Activated T-helper 1 cell treated with anti-CD3 and anti-CD28 coated beads, Interleukin-2, amount 50 U/mL, for 16 hours (primary cell): ENCODE data around the gene ALG9.

Experiments used
- DNase-seq, 2 donors: peaks; one replicate each; pipeline ENCODE4 v3.0.0-alpha.2; 2020; ENCODE audit warnings: low read depth in 1 of 2, low spot score in 1 of 2

The ALG9 gene

DNA sequence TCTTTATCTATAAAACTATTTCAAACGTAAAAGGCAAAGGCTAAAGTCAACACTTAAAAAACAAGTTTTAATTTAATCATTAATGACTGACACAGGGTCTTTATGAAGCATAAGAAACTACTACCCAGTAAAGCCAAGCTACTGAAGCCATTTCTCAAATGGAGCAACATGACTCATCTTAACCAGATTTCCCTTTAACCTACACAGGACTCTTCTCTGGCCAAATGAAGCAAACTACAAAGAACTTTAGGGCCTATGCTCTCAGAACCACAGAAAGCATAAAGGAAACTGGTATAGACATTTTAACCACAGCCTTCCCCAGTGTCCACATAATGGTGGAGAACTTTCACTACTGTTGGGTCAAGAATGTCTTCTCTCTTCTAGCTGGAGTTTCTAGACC, 34.7 kb downstream of the ALG9 start:
- DNase-seq: no peak

DNA sequence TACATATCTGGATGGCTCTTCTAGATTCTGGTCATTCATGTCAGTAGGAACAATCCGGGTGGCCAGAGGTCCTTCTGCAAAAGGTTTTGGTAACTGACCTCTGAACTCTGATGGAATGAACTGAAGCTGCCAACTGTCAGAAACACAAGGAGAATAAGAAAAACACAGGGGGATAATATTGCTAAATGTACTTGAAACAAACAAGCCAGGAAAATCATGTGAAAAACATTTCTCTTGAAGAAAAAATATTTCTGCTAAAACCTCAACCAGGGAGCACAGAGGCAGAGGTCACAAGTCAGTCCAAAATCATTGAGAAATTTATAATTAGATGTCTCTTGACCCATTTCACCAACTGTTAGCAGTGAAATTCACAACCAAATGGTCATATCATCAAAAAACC, 35.2 kb downstream of the ALG9 start:
- no peak for DNase-seq

DNA sequence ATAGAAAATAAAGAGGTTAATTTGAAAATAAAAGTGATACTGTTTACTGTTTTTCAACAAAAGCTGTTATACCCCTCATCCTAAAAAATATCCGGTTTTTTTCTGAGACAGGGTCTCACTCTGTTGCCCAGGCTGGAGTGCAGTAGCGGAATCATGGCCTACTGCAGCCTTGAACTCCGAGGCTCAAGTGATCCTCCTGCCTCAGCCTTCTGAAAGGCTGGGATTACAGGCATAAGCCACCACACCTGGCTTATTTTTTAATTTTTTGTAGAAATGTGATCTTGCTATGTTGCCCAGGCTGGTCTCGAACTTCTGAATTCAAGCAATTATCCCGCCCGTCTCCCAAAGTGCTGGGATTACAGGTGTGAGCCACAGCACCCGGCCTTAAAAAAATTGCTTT, 35.7 kb downstream of the ALG9 start:
- DNase-seq: no peak

DNA sequence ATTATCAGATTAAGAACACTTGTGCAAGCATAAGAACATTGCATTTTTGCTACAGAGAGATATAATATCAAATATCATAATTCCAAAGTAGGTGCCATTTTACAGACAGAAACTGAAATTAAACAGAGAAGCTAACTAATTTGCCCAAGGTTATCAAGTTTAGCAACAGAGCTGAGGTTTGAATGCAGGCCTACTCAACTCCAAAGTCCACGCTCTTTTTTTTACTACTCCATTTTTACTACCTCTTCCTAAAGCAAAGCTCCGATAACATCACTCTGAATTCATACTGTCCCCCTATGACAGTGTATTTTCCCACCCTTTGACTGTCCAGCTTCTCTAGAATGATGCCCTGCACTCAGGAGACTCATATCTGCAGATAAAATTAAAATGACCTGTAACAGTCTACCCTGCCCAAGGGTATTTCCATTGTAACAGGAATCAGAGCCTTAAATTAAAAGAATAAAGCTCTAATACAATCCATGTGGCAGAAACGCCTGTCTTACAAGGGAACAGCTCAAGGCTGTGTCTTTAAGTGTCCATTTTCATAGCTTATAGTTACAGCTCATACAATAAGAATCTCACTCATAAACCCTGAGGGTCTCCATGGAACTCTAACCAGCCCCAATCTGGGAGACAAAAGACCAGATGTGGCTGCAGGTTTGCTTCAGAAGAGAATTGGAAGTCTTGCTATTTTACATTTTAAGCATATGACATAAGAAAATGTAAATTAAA, 36.8 kb downstream of the ALG9 start:
- DNase-seq: no peak

DNA sequence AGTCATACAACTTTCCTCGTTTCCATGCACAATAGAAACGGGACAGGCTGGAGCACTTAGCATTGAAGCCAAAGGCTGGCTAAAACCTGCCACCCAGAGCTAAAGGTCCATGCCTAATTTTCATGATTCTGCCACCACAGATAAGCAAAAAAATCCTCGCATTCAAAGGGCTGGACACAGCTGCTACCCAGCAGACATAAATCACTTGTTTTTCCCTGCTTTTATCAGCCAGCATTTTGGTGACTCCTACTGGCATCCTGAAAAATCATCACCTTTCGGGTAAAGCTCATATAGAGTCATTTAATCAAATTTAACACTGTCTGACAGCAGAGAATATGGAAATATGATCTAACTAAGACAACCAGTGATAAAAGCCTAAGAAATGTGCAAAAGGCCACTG, 37.9 kb downstream of the ALG9 start:
- no peak for DNase-seq

DNA sequence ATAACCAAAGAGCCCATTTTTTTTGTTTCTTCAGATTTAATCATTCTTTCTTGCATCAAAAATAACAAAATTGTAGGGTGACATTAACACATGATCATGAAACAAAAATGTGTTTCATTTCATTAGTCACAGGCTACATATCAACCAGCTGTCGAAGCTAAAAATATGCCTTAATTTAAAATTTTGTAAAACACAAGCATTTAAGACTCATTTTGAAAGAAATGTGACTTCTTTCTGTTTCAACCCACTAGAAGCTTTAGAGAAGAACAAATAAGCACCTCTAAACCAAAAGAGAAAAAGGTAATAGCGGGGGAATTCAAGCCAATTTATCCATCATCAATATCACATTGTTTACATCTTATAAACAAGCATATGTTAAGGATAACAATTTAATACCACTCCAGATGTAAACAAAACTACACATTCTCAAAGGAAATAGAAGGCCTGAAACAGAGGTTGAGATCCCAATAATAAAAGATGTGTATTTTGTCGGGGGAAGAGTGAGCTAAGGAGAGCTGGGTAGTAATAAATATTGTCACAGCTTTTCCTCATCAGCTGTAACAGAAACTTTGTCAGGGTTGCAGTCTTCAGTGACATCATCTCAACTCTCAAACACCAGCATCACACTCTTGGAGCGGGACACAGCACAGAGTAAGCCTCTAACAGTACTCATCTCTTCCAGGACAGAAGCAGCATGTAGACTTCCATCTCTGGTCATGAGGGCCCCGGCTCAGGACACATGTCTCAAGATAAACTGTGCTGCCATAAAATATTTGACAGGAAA, 42.0 kb downstream of the ALG9 start:
- no peak for DNase-seq

DNA sequence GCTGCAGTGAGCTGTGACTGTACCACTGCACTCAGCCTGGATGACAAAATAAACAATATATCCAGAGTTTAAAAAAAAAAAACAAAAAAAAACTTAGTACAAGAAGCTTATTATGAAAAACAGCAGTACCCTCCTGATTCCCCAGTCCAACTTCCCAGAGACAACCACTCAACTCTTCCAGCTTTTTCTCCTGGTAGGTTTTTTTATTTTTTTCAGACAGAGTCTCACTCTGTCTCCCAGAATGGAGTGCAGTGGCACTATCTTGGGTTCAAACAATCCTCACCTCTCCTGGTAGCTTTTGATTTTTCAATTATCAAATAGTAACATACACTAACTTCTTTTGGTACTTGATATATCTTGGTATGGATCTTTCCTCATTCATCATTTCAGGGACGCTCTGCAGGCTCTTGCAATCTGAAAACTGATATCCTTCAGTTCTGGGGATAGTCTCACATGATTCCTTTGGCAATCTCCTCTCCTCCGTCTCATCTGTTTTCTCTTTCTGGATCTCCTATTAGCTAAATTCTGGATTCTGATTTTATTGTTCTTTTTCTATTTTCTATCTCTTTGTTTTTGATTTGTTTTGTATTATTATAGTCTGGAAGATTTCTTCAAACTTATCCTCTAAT, 44.9 kb downstream of the ALG9 start:
- DNase-seq: no peak

DNA sequence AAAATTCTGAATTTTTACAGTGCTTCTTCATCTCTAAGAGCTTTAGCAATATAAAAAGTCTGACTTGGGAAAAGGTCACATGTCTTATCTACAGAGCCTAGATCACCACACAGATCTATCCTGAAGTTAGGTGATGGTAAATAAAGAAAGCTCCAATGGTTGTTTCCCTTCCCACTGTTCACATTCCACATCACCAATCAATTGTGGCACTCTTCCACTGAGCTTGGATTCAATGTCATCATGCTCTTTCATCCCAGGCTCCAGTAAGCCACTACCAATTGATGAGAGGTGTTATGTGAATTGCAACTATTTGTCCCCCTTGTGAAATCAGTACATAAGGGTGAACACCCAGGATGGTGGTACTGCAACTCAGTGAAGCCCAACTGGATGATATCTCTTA, 47.8 kb downstream of the ALG9 start:
- no peak for DNase-seq

- DNase-seq: no peak
Measured at GRCh38 chr11:111823131-111823530, 48.2 kb downstream of the ALG9 start.

- no peak for DNase-seq
Measured at GRCh38 chr11:111819829-111820237, 51.5 kb downstream of the ALG9 start.

GRCh38 chr11:111819161-111819828, 52.1 kb downstream of the ALG9 start:
- no peak for DNase-seq

GRCh38 chr11:111815489-111815888, 55.9 kb downstream of the ALG9 start:
- no peak for DNase-seq

DNA sequence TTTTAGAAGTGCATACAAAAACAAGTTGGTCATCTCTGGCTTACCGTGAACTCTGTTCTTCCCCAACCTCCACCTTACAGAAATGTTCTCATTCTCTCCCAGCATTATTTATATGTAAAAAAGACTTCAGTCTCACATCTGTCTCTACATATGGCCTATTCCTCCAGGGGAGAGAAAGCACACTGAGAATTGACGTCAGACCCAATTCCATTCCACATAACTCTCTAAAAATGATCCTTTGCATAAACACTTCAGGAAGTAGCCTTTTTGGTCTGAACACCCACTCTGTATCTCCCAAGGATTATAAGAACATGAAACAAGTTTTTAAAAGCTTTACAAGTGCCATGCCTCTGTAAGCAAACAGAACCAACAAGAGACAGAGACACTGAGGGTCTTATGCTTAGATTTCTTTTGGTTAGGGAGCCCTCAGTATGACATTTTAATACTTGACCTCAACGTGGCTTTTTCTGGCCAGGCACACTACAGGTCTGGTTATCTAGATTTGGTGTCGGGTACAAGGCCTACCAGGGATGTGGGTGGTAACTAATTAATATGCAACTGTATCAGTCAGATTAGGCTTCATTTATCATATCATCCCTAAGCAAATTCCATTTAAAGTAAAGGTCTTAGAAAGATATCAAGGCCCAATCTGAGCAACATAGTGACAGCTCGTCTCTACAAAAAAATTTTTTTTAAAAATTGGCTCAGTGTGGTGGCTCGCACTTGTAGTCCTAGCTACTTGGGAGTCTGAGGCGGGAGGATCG, 56.6 kb downstream of the ALG9 start:
- no peak for DNase-seq

GRCh38 chr11:111814106-111814505, 57.3 kb downstream of the ALG9 start:
- no peak for DNase-seq

GRCh38 chr11:111812211-111812610, 59.2 kb downstream of the ALG9 start:
- no peak for DNase-seq

- DNase-seq: no peak
Measured at GRCh38 chr11:111811445-111811844, 59.9 kb downstream of the ALG9 start.

DNA sequence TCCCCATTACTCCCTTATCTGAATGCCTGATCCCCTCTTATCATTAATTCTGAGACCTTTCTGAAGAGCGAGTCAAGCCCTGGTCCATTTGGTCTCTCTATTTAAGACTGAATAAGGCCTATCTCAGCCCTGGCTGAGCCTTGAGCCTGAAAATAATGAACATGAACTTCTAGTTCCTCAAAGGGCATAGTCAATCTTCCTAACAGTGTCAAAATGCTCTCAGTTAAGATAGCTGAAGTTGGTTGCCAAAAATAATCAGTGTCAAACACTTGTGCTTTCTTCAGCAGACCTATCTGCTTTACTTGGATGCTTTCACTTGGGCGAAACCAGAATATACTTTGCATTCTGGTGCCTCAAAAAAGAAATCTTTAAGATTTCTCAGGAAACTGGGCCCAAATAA, 62.5 kb downstream of the ALG9 start:
- DNase-seq: no peak

DNA sequence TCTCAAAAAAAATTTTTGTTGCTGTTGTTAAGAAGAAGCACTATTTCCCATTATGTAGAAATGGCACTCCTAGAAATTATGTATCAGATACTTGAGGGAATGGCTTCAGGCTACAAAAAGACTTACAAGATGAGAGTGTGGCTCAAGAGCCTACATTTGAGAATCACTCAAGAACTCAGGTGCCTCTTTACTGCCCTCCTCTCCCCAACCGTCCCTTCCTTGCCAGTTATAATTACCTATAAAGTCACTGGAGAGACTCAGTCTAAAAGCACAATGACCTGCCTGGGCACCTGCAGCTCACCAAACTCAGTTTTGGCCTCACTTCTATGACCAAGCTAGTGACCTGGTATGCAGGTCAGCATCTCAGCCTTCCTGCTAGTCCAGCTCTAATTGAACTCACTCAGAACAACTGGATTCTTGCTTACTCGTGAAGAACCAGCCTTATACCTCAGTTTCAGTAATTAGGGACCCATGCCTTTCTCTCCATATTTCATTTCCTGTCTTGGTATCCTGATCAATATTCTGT, 63.3 kb downstream of the ALG9 start:
- no peak for DNase-seq

GRCh38 chr11:111807076-111807475, 64.3 kb downstream of the ALG9 start:
- DNase-seq: no peak

DNA sequence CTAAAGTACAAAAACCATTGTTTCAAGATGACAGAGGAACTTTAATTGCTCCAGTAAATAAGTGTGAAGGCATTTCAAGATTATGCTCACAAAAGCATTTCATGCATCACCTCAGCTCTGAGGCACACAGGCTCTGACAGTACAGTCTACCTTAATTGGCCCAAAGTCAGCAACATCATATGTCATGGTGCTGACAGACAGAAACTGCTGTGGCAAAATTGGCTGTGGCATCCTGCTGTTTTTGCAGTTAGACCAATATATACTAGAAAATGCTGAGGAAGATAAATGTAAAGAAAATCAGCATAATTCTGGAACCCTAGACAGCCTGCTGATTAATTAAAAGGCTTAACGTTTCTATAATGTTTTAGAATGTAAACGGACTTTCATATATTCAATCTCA, 70.2 kb downstream of the ALG9 start:
- no peak for DNase-seq

DNA sequence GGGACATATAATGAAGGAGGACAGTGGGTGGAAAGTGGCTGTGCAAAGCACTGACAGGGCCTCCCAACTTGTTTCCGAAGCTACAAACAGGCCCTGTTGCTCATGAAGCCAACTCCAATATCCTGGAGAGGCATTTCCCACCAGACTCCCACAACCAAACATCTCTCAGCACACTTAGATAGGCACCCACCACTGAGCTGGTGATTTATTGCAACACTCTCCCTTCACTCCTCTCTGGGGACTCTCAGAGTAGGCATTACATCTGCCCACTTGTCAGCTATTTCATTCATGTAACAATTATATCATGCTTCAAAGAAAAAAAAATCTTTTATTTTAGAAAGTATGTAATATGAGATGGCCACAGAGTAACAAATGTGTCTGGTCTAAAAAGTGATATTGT, 73.1 kb downstream of the ALG9 start:
- DNase-seq: no peak
